Vagina (tissue), 2 donors: ENCODE measurements around the gene OSGIN1. TPM values are rescaled to one million over a fixed set of nuclear protein-coding genes. Genes with fewer than 3 reads are reported as not detected.

Experiments used
- DNase-seq, 2 donors: peaks; one replicate each; pipeline ENCODE4 v3.0.0-alpha.2; 2017; ENCODE audit errors: extremely low spot score in 2 of 2
- H3K27ac ChIP-seq: fragments of 200-600 bp; sonication (generic); one replicate; pipeline ENCODE4 v1.5.1; 2019
- H3K27me3 ChIP-seq: fragments of 200-600 bp; sonication (generic); one replicate; pipeline ENCODE4 v1.5.1; 2019
- H3K36me3 ChIP-seq, 2 donors: fragments of 200-600 bp; sonication (generic); one replicate each; pipeline ENCODE4 v1.5.1; 2017 to 2019
- H3K4me1 ChIP-seq: fragments of 200-600 bp; sonication (generic); one replicate; pipeline ENCODE4 v1.5.1; 2019
- H3K4me3 ChIP-seq, 2 donors: fragments of 200-600 bp; sonication (generic); 1 replicate in 1 of 2; 2 replicates in 1 of 2; pipeline ENCODE4 v1.5.1; 2016 to 2019
- H3K9me3 ChIP-seq: fragments of 200-600 bp; sonication (generic); one replicate; pipeline ENCODE4 v1.5.1; 2019
- POLR2A ChIP-seq, 2 donors: fragments of 450-650 bp; IDR thresholded peaks; one replicate each; pipeline ENCODE4 v1.6.1; 2017; ENCODE audit warnings: antibody characterized with exemption in 2 of 2, mild to moderate bottlenecking in 2 of 2, moderate library complexity in 2 of 2
- POLR2AphosphoS5 ChIP-seq, 2 donors: sonication (generic); formaldehyde crosslinking; IDR thresholded peaks; one replicate each; pipeline ENCODE4 v1.9.0; 2017; ENCODE audit warnings: antibody characterized with exemption in 2 of 2, mild to moderate bottlenecking in 2 of 2, low read depth in 1 of 2; ENCODE audit not compliant: insufficient read depth in 1 of 2
- intact Hi-C: fragments of 100-400 bp; cut with DNase I; formaldehyde crosslinking; loops from one replicate; pipeline ENCODE4 v1.15.1; 2023
- total RNA-seq: library from RNA; depleted of rRNA; stranded (reverse); fragments of >200 nt; gene quantifications from one replicate; pipeline ENCODE4 v1.2.3, GENCODE V29; 2016
- TF ChIP-seq, protein P1 (sequence below), 3 experiments: fragments of 450-650 bp in 2 of 3; fragments of 200-600 bp in 1 of 3; sonication (generic) in 1 of 3; IDR thresholded peaks; one replicate each; pipeline ENCODE4 v1.5.1; 2017 to 2019; ENCODE audit warnings: antibody characterized with exemption in 3 of 3, mild to moderate bottlenecking in 2 of 3, moderate library complexity in 2 of 3

OSGIN1 gene
- total RNA-seq, 1 donor from 2014 or later = 6.4 TPM

DNA sequence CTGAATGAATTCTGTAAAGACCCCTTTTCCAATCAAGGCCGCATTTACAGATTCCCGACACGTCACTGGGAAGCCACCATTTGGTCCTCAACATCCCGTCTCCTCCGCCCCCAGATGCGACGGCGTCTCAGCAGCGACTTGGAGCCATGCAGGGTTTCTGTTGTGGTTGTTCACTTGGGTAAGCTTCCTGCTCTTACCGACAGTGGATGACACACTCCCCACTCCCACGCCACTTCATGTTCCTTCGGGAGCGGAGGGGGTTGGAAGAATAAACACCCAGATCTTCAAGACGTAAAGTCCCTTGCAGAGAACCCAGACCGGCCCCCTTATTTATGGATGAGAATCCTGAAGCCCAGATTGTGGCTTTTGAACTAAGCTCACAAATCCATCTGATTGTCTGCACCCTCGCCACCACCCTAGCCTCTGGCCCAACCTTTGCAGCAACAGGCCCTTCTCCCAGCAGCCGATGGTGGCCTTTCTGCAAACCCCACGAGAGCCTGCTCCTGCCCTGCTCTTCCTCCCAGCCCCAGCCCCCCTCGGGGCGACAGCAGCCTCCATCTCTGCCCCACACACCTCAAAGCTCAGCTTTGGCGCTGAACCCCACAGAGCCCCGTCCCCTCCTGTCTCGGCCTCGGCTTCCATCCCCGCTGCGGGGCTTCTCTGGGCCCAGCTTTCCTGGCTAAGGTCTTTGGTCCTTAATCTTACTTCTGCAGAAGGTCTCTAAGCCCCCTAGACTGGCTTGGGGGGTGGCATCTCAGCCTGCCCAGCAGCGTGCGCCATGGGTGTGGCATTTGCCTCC, 19.0 kb upstream of the OSGIN1 start:
- Histone ChIP-seq H3K36me3 (no peaks in the 10 kb centered on the region), H3K27ac (no peak overlapping the region), H3K4me1 (no peaks in the 10 kb centered on the region), H3K27me3 (no peaks in the 10 kb centered on the region), H3K4me3 (no peak overlapping the region), H3K9me3 (no peaks in the 10 kb centered on the region)
- no peak for DNase-seq
- intact Hi-C loops = no loop called here
- TF ChIP-seq POLR2A (IDR thresholded peaks at IDR 0.05) = no peak

DNA sequence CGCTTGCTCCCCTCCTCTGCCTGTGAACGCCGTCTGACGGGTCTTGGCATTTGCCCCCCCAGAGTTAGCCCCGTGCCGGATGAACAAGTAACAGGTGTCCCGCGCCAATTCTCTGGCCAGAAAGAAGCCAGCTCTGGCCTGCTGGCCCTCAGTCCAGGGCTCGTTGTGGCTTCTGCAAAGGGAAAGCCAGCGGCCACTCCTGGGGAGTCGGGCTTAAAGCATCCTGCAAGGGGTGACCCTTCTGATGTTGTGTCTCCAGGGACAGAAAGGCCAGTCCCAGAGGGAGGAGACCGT, 18.4 kb upstream of the OSGIN1 start:
- Histone ChIP-seq H3K4me1 (no peaks in the 10 kb centered on the region), H3K9me3 (no peaks in the 10 kb centered on the region), H3K4me3 (no peak overlapping the region), H3K36me3 (no peaks in the 10 kb centered on the region), H3K27ac (no peak overlapping the region), H3K27me3 (no peaks in the 10 kb centered on the region)
- TF ChIP-seq POLR2AphosphoS5 (IDR thresholded peaks at IDR 0.05; ENCODE audit: insufficient read depth in 1 of 2, low read depth in 1 of 2) (no peak), POLR2A (IDR thresholded peaks at IDR 0.05) (no peak)
- TF ChIP-seq, protein P1, sequence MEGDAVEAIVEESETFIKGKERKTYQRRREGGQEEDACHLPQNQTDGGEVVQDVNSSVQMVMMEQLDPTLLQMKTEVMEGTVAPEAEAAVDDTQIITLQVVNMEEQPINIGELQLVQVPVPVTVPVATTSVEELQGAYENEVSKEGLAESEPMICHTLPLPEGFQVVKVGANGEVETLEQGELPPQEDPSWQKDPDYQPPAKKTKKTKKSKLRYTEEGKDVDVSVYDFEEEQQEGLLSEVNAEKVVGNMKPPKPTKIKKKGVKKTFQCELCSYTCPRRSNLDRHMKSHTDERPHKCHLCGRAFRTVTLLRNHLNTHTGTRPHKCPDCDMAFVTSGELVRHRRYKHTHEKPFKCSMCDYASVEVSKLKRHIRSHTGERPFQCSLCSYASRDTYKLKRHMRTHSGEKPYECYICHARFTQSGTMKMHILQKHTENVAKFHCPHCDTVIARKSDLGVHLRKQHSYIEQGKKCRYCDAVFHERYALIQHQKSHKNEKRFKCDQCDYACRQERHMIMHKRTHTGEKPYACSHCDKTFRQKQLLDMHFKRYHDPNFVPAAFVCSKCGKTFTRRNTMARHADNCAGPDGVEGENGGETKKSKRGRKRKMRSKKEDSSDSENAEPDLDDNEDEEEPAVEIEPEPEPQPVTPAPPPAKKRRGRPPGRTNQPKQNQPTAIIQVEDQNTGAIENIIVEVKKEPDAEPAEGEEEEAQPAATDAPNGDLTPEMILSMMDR (IDR thresholded peaks at IDR 0.05) = no peak
- no peak for DNase-seq
- intact Hi-C loops = no loop called here

DNA sequence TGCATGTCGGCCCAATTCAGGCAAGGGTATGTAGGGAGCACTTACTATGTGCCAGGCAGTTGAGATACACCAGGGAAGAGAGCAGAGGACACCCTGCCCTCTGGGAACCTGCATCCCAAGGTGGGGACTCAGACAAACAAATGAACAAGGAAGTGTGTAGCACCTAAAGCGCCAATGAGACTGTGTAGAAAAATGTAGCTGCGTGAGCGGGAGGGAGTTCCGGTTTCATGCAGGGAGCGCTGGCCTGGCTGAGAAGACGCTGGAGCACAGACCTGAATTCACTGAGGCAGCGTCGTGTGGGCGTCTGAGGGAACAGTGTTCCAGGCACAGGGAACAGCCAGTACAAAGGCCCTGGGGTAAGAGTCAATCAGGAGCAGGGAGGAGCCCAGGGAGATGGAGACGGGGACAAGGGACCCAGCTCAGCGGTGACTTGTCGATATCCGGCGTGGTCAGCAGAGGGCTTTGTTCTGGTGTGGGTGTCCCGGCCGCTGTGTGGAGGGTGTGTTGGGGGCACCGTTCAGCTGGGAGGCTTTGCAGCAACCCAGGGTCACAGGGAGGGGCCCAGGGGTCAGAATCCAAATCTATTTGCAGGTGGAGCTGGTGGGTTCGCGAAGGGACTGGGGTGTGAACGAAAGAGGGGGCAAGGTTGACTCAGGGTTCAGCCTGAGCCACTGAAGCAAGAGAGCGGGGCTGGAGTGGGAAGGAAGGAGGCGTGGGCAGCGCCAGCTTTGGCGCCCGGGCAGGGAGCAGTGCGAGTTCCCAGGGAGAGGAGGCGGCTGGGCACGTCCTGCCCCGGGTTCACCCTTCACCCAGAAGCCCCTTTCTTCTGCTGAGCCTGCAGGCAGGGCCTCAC, 17.8 kb upstream of the OSGIN1 start:
- intact Hi-C loops = no loop called here
- DNase-seq = no peak
- Histone ChIP-seq H3K4me3 (no peak overlapping the region), H3K27ac (no peak overlapping the region), H3K27me3 (no peaks in the 10 kb centered on the region), H3K4me1 (no peaks in the 10 kb centered on the region), H3K36me3 (no peaks in the 10 kb centered on the region), H3K9me3 (no peaks in the 10 kb centered on the region)
- TF ChIP-seq POLR2AphosphoS5 (IDR thresholded peaks at IDR 0.05; ENCODE audit: insufficient read depth in 1 of 2, low read depth in 1 of 2) (no peak), POLR2A (IDR thresholded peaks at IDR 0.05) (no peak)
- TF ChIP-seq, protein P1 (IDR thresholded peaks at IDR 0.05) = no peak

DNA sequence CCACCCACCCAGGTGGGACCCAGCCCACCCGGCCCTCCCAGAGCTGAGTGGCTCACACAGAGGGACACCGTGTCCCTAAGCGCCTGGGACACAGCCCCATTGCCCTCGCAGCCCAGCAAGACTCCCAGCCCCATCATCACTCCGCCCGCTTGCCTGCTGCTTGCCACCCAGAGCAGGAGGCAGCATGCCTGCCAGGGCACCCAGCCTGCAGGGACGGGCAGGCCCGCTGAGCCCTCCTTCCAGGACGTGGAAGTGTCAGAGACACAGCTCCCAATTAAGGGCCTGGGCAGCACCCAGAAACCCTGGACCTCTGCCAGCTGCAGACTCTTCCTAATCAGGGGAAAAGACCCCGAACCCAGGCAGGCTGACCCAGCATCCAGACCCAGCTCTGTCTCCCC, 17.2 kb upstream of the OSGIN1 start:
- H3K9me3 ChIP-seq = no peaks in the 10 kb centered on the region
- H3K36me3 ChIP-seq = no peaks in the 10 kb centered on the region
- H3K27me3 ChIP-seq = no peaks in the 10 kb centered on the region
- no peak overlapping the region for H3K4me3 ChIP-seq
- TF ChIP-seq POLR2AphosphoS5 (IDR thresholded peaks at IDR 0.05; ENCODE audit: insufficient read depth in 1 of 2, low read depth in 1 of 2) (no peak), POLR2A (IDR thresholded peaks at IDR 0.05) (no peak)
- TF ChIP-seq, protein P1 (IDR thresholded peaks at IDR 0.05) = no peak
- no peak for DNase-seq
- intact Hi-C loops = no loop called here
- no peak overlapping the region for H3K27ac ChIP-seq
- H3K4me1 ChIP-seq = no peaks in the 10 kb centered on the region

DNA sequence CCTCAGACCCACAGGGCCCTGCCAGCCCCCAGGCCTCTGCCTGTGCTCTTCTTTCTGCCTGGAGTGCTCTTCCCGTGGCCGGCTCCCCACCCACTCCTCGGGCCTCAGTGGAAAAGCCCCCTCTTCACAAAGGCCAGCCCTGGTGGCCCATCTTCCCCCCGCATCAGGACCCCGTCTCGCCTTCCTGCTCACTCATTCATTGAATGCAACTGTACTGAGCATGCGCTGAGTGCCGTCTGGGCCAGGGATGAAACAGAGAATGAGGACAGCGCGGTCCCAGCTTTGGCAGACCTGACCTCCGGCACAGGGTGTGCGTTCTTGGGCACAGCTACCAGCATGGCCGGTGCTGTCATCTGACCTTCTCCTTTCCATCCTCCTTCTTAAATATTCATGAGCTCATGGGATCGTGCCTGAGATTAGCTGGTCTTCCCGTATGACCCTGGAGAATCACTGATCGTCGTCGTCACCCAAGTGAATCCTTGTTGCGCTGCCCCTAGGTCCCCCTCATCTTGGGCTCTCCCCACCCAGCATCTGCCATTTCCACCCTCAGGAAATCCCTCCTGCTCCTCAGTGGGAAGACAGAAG, 16.4 kb upstream of the OSGIN1 start:
- Histone ChIP-seq H3K27me3 (no peaks in the 10 kb centered on the region), H3K27ac (no peak overlapping the region), H3K9me3 (no peaks in the 10 kb centered on the region), H3K36me3 (no peaks in the 10 kb centered on the region), H3K4me3 (no peak overlapping the region), H3K4me1 (no peaks in the 10 kb centered on the region)
- intact Hi-C loops = no loop called here
- TF ChIP-seq POLR2A (IDR thresholded peaks at IDR 0.05) (no peak), POLR2AphosphoS5 (IDR thresholded peaks at IDR 0.05; ENCODE audit: insufficient read depth in 1 of 2, low read depth in 1 of 2) (no peak)
- TF ChIP-seq, protein P1 (IDR thresholded peaks at IDR 0.05) = no peak
- DNase-seq = no peak
